GM12892 (cell line): Measurements from ENCODE around the gene CACNA2D3.

Source experiments
- POLR2A ChIP-seq: IDR thresholded peaks from 2 replicates; pipeline ENCODE4 v1.6.1; 2011; ENCODE audit warnings: low read depth, low read length, control low read depth
- POLR2AphosphoS5 ChIP-seq: IDR thresholded peaks from 2 replicates; pipeline ENCODE4 v1.6.1; 2011; ENCODE audit warnings: low read depth, low read length, control low read depth

DNA sequence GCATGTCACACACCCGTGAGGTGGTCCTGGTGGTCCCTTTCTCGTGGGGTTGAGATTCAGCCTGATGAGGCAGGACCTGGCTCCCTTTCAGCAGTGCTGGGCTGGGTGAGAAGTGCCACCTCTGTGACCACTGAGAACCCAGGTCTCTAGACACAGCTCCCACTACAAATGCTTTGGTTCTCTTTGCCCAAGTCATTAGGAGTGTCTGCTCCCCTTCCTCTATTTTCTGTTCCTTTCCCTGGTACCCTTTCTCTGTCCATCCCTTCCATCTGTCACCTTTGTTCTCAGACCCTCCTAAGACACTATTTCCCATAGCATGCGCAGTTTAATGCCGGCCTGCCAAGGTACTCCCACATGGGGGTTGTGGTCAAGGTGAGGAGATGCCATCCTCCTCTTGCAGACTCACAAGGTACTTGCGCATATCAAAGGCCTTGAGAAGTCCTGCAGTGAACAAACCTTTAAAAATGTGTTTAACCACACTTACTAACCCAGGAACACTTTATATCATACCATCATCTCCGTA is 507.8 kb downstream of the CACNA2D3 start:
- TF ChIP-seq POLR2A (no peak), POLR2AphosphoS5 (no peak)
